ENCODE measurements around the gene KLF12.

Gene KLF12

DNA sequence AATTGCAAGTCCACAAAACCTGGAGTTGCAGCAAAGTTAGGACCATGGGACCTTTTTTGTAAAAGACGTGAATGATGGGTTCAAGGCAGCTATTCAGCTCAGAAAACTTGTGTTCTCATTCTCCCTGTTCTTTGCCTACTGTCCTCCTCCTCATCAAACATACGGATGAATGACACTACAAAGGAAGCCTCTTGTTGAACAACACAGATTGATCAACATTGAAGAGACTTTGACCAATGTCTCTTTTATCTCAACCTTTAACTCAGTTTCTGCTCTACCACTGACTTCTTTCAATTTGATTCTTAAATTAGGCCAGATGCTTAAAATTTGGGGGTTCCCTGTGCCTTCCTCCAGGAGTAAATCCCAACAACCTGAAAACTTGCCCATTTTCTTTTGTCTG is 27.9 kb upstream of the KLF12 start:
- Histone ChIP-seq H3K4me3 (ENCODE audit: insufficient read depth, low read length, poor library complexity, severe bottlenecking) (no peak overlapping the region), H2AFZ (ENCODE audit: low read depth, low read length, severe bottlenecking) (no peak overlapping the region), H3K36me3 (ENCODE audit: low read length) (no peaks in the 10 kb centered on the region), H3K27ac (ENCODE audit: low read depth, low read length) (no peak overlapping the region), H3K9me3 (ENCODE audit: insufficient read depth, low read length) (no peaks in the 10 kb centered on the region), H3K27me3 (ENCODE audit: low read length) (no peaks in the 10 kb centered on the region), H4K20me1 (ENCODE audit: low read depth, low read length) (no peaks in the 10 kb centered on the region), H3K9ac (ENCODE audit: low read length) (no peak overlapping the region), H3K4me2 (ENCODE audit: low read depth, low read length, poor library complexity, severe bottlenecking) (no peak overlapping the region), H3K9me2 (replicated peaks; ENCODE audit: insufficient read depth, low read length) (no peaks in the 10 kb centered on the region), H3K79me2 (ENCODE audit: insufficient read depth, low read length) (no peaks in the 10 kb centered on the region), H3F3A (ENCODE audit: insufficient read depth) (no peaks in the 10 kb centered on the region)
- TF ChIP-seq EZH2phosphoT487 (conservative IDR thresholded peaks at IDR 0.05; ENCODE audit: low read length), result no peak
- TF ChIP-seq, protein P1, sequence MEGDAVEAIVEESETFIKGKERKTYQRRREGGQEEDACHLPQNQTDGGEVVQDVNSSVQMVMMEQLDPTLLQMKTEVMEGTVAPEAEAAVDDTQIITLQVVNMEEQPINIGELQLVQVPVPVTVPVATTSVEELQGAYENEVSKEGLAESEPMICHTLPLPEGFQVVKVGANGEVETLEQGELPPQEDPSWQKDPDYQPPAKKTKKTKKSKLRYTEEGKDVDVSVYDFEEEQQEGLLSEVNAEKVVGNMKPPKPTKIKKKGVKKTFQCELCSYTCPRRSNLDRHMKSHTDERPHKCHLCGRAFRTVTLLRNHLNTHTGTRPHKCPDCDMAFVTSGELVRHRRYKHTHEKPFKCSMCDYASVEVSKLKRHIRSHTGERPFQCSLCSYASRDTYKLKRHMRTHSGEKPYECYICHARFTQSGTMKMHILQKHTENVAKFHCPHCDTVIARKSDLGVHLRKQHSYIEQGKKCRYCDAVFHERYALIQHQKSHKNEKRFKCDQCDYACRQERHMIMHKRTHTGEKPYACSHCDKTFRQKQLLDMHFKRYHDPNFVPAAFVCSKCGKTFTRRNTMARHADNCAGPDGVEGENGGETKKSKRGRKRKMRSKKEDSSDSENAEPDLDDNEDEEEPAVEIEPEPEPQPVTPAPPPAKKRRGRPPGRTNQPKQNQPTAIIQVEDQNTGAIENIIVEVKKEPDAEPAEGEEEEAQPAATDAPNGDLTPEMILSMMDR (IDR thresholded peaks at IDR 0.05; ENCODE audit: insufficient read depth, low read length, poor library complexity, severe bottlenecking), result no peak

DNA sequence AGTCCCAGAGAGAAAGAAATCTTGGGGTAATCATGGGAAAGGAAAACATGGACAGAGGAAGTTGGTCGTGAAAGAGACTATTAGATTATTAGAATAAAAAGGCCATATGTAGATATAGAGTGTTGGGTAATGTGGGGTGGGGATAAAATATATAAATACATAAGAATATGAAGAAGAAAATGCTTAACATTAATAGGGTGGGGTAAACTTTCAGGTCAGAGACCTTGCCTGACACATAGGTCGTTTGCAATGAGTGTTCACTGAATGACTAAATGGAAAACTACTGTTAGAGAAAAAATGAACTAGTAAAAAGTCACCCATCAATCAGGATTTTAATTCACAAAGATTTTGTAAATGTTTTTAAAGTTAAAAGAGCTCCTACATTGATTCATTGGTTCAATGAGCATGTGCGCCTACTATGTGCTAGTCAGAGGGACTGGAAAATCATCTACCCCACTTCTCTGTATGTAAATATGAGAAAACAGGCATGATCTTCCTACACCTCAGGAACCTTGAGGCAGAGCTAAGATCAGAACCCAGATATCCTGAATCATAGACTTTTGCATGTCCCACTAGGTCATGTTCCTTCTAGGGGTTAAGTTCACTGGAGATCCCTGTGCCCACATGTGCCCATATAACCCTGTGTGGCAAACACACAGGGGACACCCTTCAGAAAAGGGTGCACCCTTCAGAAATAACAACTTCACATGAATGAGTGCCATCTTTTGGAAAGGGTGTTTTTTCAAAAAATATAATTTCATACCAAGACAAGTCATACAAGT is 24.6 kb upstream of the KLF12 start:
- Histone ChIP-seq H3K36me3 (ENCODE audit: low read length) (no peaks in the 10 kb centered on the region), H3K27ac (ENCODE audit: low read depth, low read length) (no peak overlapping the region), H2AFZ (ENCODE audit: low read depth, low read length, severe bottlenecking) (no peak overlapping the region), H3F3A (ENCODE audit: insufficient read depth) (no peaks in the 10 kb centered on the region), H3K9me2 (replicated peaks; ENCODE audit: insufficient read depth, low read length) (no peaks in the 10 kb centered on the region), H3K27me3 (ENCODE audit: low read length) (no peaks in the 10 kb centered on the region), H3K4me2 (ENCODE audit: low read depth, low read length, poor library complexity, severe bottlenecking) (no peak overlapping the region), H3K9ac (ENCODE audit: low read length) (no peak overlapping the region), H3K4me3 (ENCODE audit: insufficient read depth, low read length, poor library complexity, severe bottlenecking) (no peak overlapping the region), H3K79me2 (ENCODE audit: insufficient read depth, low read length) (no peaks in the 10 kb centered on the region), H3K9me3 (ENCODE audit: insufficient read depth, low read length) (no peaks in the 10 kb centered on the region), H4K20me1 (ENCODE audit: low read depth, low read length) (no peaks in the 10 kb centered on the region)
- TF ChIP-seq, protein P1 (IDR thresholded peaks at IDR 0.05; ENCODE audit: insufficient read depth, low read length, poor library complexity, severe bottlenecking), result no peak
- no peak for TF ChIP-seq EZH2phosphoT487 (conservative IDR thresholded peaks at IDR 0.05; ENCODE audit: low read length)

DNA sequence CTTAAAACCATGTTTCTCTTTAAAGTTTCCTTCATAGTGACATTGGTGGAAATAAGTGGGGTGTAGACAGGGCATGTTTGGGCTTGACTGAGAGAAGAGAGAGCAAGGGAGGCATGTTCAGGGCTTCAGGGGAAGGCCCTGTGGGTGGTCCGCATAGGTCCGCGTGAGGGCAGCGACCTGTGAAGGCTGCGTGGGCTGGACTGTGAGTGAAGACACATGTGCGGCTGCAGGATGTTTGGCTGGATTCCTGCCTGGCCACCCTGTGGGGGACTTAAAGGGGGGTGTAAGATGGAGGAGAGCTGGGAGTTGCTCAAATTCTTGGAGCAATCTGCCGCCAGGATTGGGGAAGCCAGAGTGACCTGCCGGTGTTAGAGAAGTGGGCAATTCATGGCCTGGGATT is 23.8 kb upstream of the KLF12 start:
- H3K9ac ChIP-seq (ENCODE audit: low read length), result no peak overlapping the region
- H3K36me3 ChIP-seq (ENCODE audit: low read length), result no peaks in the 10 kb centered on the region
- no peaks in the 10 kb centered on the region for H3K79me2 ChIP-seq (ENCODE audit: insufficient read depth, low read length)
- H3F3A ChIP-seq (ENCODE audit: insufficient read depth), result no peaks in the 10 kb centered on the region
- H3K9me2 ChIP-seq (replicated peaks; ENCODE audit: insufficient read depth, low read length), result no peaks in the 10 kb centered on the region
- H3K27me3 ChIP-seq (ENCODE audit: low read length), result no peaks in the 10 kb centered on the region
- no peak overlapping the region for H3K4me3 ChIP-seq (ENCODE audit: insufficient read depth, low read length, poor library complexity, severe bottlenecking)
- H3K27ac ChIP-seq (ENCODE audit: low read depth, low read length), result no peak overlapping the region
- no peak overlapping the region for H3K4me2 ChIP-seq (ENCODE audit: low read depth, low read length, poor library complexity, severe bottlenecking)
- no peaks in the 10 kb centered on the region for H4K20me1 ChIP-seq (ENCODE audit: low read depth, low read length)
- no peaks in the 10 kb centered on the region for H3K9me3 ChIP-seq (ENCODE audit: insufficient read depth, low read length)
- no peak overlapping the region for H2AFZ ChIP-seq (ENCODE audit: low read depth, low read length, severe bottlenecking)
- TF ChIP-seq EZH2phosphoT487 (conservative IDR thresholded peaks at IDR 0.05; ENCODE audit: low read length), result no peak
- TF ChIP-seq, protein P1 (IDR thresholded peaks at IDR 0.05; ENCODE audit: insufficient read depth, low read length, poor library complexity, severe bottlenecking), result no peak

All from SU-DHL-6 (cell line).